Ectodermal cell (in vitro differentiated cells): ENCODE data around the gene MTOR.

Source experiments
- H3K27ac ChIP-seq: 2 replicates; pipeline ENCODE4 v1.7.0; 2013; ENCODE audit warnings: mild to moderate bottlenecking, low read depth, low read length; ENCODE audit not compliant: insufficient read depth, poor library complexity, severe bottlenecking
- H3K27me3 ChIP-seq: 2 replicates; pipeline ENCODE4 v1.7.0; 2013; ENCODE audit warnings: mild to moderate bottlenecking, low read length; ENCODE audit not compliant: insufficient read depth, control insufficient read depth, poor library complexity, severe bottlenecking
- H3K36me3 ChIP-seq: one replicate; pipeline ENCODE4 v1.7.0; 2013; ENCODE audit warnings: low read length; ENCODE audit not compliant: control insufficient read depth, insufficient read depth
- H3K4me1 ChIP-seq: one replicate; pipeline ENCODE4 v1.7.0; 2013; ENCODE audit warnings: low read length; ENCODE audit not compliant: control insufficient read depth, insufficient read depth
- H3K4me3 ChIP-seq: 2 replicates; pipeline ENCODE4 v1.7.0; 2013; ENCODE audit warnings: low read depth, low read length, control low read depth; ENCODE audit not compliant: insufficient read depth
- H3K9me3 ChIP-seq: 2 replicates; pipeline ENCODE4 v1.7.0; 2013; ENCODE audit warnings: mild to moderate bottlenecking, low read length, moderate library complexity; ENCODE audit not compliant: control insufficient read depth
- WGBS, 2 experiments: methylation state at CpG; one replicate each; pipeline ENCODE4 v1.1.7; 2013; ENCODE audit warnings: missing lambda C conversion rate in 2 of 2; 5-methylcytosine and 5-hydroxymethylcytosine counted together

Gene MTOR

DNA sequence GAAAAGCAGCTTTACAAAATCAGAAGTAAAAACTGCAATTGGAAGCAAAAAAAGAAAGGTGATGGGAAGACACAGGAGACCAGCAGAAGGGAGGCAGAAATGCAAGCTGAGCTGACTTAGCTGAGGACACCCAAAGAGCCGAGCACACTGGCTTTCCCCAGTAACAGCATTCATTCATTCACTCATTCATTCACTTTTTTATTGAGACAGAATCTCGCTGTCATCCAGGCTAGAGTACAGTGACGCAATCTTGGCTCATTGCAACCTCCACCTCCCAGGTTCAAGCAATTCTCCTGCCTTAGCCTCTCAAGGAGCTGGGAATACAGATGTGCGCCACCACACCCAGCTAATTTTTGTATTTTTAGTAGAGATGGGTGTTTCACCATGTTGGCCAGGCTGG is 65.0 kb downstream of the MTOR start:
- WGBS, 2 experiments = 88 to 95% methylated on average over 4 of the region's 4 CpGs
- Histone ChIP-seq H3K27ac (no peak overlapping the region), H3K36me3 (peaks cover 24% of the 10 kb centered on the region), H3K9me3 (no peaks in the 10 kb centered on the region), H3K4me1 (peaks cover 15% of the 10 kb centered on the region), H3K27me3 (no peaks in the 10 kb centered on the region), H3K4me3 (no peak overlapping the region)

DNA sequence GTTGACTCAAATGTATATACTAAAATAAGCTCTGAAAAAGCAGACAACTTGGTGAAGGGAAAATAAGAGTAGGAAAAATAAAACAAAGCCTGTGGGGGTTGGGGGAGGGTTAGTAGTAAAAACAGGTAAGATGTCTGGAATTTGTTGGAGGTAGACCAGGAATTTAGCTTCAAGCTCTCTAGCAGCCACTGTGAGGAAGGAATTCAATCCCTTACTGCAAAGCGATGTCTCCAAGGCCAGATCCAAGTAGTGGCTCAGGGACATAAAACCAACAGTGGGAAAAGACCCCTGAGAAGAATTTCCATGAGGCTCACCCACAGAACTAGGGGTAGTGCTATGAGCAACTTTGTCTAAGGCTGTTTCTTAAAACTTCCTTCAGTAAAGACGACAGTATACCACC is 65.4 kb downstream of the MTOR start:
- no peaks in the 10 kb centered on the region for H3K9me3 ChIP-seq
- H3K27me3 ChIP-seq = no peaks in the 10 kb centered on the region
- no peak overlapping the region for H3K4me3 ChIP-seq
- WGBS, 2 experiments = 95 to 98% methylated on average over 2 of the region's 2 CpGs
- no peak overlapping the region for H3K27ac ChIP-seq
- peaks cover 15% of the 10 kb centered on the region for H3K4me1 ChIP-seq
- H3K36me3 ChIP-seq = peaks cover 24% of the 10 kb centered on the region

DNA sequence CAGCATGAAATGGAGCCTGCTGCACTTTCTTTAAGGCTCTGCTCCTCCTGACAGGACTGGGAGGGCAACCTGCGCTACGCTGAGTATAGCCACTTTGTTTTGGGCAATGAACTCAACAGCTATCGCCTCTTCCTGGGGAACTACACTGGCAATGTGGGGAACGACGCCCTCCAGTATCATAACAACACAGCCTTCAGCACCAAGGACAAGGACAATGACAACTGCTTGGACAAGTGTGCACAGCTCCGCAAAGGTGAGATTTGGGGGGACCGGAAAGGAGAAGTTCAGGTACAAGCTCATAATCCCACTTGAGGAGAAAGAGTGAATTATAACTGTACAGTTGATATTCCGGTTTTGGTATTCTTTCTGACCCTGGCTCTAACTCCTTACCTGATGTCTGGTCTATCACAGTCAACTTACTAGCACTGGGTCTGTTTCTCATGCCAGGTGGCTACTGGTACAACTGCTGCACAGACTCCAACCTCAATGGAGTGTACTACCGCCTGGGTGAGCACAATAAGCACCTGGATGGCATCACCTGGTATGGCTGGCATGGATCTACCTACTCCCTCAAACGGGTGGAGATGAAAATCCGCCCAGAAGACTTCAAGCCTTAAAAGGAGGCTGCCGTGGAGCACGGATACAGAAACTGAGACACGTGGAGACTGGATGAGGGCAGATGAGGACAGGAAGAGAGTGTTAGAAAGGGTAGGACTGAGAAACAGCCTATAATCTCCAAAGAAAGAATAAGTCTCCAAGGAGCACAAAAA is 67.8 kb downstream of the MTOR start:
- H3K27me3 ChIP-seq = no peaks in the 10 kb centered on the region
- 94 to 95% methylated on average over 14 of the region's 14 CpGs for WGBS, 2 experiments
- H3K4me3 ChIP-seq = no peak overlapping the region
- no peaks in the 10 kb centered on the region for H3K9me3 ChIP-seq
- peaks cover 26% of the 10 kb centered on the region for H3K36me3 ChIP-seq
- H3K27ac ChIP-seq = no peak overlapping the region
- peaks cover 13% of the 10 kb centered on the region for H3K4me1 ChIP-seq

DNA sequence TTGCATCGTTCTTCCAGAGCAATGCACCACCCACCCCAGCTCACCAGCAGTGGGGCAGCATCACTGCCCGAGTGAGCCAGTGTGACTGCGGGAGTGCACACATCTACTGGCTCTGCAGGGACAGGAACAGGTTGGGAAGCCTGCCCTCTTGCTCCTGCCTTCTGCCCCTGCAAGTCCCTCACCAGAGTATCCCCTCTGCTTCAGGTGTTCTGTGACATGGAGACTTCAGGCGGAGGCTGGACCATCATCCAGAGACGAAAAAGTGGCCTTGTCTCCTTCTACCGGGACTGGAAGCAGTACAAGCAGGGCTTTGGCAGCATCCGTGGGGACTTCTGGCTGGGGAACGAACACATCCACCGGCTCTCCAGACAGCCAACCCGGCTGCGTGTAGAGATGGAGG is 69.0 kb downstream of the MTOR start:
- Histone ChIP-seq H3K36me3 (peaks cover 28% of the 10 kb centered on the region), H3K27me3 (no peaks in the 10 kb centered on the region), H3K9me3 (no peaks in the 10 kb centered on the region), H3K4me1 (peaks cover 15% of the 10 kb centered on the region), H3K4me3 (no peak overlapping the region), H3K27ac (no peak overlapping the region)
- WGBS, 2 experiments = 94 to 96% methylated on average over 11 of the region's 11 CpGs

DNA sequence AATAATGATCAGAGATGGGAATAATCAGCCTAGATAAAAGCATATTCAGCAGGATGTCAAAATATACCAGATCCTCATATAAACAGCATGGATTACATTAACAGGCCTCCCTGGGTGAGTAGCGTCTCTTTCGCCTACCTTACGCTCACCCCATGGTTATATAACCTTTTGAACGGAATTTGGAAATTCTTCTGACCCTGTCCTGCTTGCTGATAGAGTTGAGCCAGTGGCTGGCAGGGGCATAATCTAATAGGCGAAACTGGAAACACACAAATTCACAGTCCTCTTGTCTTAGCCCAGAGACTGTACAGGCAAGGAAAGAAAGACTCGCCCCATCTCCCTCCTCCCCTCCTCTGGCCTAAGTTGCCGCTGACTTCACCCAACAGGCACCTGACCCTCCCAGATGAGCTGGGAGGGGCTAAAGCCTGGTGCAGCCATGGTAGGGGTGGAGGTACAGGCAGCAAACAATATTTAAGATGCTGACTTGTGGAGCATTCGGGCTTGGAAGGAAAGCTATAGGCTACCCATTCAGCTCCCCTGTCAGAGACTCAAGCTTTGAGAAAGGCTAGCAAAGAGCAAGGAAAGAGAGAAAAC is 73.4 kb downstream of the MTOR start, which contains the start of gene ANGPTL7:
Gene ANGPTL7, plus strand, starts transcription at position 498 of the 594 bp plus-strand sequence. CDS start 225 bp downstream, outside the sequence.
- peaks cover 10% of the 10 kb centered on the region for H3K4me1 ChIP-seq
- no peaks in the 10 kb centered on the region for H3K9me3 ChIP-seq
- H3K36me3 ChIP-seq = peaks cover 15% of the 10 kb centered on the region
- no peak within 1 kb of the TSS for H3K4me3 ChIP-seq
- H3K27me3 ChIP-seq = no peaks in the 10 kb centered on the region
- H3K27ac ChIP-seq = peak within 1 kb of the TSS; percentile 45
- 84 to 88% methylated on average over 8 of the region's 8 CpGs for WGBS, 2 experiments

DNA sequence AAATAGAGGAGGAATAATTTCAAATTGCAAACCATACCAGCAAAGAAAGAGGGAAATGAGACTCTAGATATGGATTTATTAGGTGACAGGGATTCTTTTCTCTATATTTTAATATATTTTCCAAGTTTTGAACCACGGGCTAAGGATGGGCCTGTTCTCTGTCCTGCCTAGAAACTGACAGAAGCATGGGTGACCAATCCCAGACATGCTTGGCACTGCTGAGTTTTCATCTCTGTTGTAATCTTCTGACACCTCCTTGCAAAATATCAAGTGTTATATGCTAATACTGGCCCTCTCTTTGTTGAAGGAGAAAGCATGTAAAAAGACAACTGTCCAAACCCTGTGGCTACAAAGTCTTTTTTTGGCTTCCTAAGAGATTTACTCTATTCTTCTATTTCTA is 74.0 kb downstream of the MTOR start:
- H3K27me3 ChIP-seq = no peaks in the 10 kb centered on the region
- H3K27ac ChIP-seq = no peak overlapping the region
- peaks cover 10% of the 10 kb centered on the region for H3K4me1 ChIP-seq
- 91 to 100% methylated on average over 1 of the region's 1 CpG for WGBS, 2 experiments
- H3K4me3 ChIP-seq = no peak overlapping the region
- H3K36me3 ChIP-seq = peaks cover 15% of the 10 kb centered on the region
- H3K9me3 ChIP-seq = no peaks in the 10 kb centered on the region

DNA sequence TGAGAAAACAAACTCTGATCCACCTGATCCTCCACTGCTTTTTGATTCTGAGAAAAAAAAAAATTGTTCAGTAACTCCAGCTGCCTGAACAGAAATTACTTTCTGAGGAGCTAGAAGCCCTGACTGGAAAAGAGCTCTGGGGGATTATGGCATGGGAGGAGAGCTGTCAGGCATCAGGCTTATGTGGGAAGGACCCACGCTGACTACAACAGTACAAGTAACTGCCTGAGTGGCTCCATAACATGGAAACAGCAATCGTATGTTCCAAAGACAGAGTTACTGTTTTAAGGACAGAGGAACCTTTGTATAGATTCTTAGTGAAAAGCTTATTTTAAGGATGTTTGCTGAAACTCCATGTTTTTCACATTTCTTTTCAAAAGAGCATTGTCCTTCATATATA is 74.4 kb downstream of the MTOR start:
- 94% methylated on average over 2 of the region's 2 CpGs for WGBS, 2 experiments
- Histone ChIP-seq H3K27me3 (no peaks in the 10 kb centered on the region), H3K4me3 (no peak overlapping the region), H3K9me3 (no peaks in the 10 kb centered on the region), H3K36me3 (peaks cover 15% of the 10 kb centered on the region), H3K27ac (no peak overlapping the region), H3K4me1 (peaks cover 10% of the 10 kb centered on the region)

DNA sequence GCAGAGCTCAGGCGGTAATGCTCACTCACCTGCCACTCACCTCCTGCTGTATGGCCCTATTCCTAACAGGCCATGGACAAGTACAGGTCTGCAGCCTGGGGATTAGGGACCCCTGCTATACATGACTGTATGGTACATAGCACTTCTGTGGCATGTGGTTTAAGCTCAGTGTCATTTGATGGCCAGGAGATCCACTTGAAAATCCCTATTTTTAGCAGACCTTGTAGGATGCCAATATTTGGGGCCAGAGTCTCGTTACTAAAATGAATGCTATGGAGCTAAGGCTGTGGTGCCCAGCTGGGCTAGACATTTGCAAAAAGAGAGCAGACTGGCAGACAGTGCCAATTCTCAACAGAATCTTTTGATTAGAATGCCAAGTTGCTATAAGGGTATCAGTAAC is 74.9 kb downstream of the MTOR start:
- H3K36me3 ChIP-seq = peaks cover 15% of the 10 kb centered on the region

DNA sequence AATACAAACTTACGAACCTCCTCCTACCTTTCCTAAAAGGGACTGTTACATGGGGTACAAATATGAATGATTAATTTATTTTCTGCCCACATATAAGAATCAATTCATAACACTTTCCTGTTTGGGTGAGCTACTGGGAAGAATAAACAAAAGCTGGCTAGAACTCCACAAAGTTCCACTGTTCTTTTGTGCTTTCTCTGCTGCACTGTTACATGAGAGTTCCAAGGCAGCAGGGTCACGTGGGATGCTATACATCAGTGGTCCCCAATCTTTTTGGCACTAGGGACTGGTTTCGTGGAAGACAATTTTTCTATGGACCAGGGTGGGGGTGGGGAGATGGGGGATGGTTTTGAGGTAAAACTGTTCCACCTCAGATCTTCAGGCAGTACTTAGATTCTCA is 75.4 kb downstream of the MTOR start:
- H3K36me3 ChIP-seq = peaks cover 15% of the 10 kb centered on the region
- no peaks in the 10 kb centered on the region for H3K9me3 ChIP-seq
- H3K4me1 ChIP-seq = peaks cover 10% of the 10 kb centered on the region
- 92 to 95% methylated on average over 3 of the region's 3 CpGs for WGBS, 2 experiments
- no peak overlapping the region for H3K4me3 ChIP-seq
- no peaks in the 10 kb centered on the region for H3K27me3 ChIP-seq
- no peak overlapping the region for H3K27ac ChIP-seq

More for the DNA sequence above, 74.9 kb downstream of the MTOR start:
- H3K27me3 ChIP-seq = no peaks in the 10 kb centered on the region
- WGBS, 2 experiments = 95 to 96% methylated on average over 2 of the region's 2 CpGs
- H3K4me3 ChIP-seq = no peak overlapping the region
- H3K4me1 ChIP-seq = peaks cover 10% of the 10 kb centered on the region
- no peaks in the 10 kb centered on the region for H3K9me3 ChIP-seq
- H3K27ac ChIP-seq = no peak overlapping the region

DNA sequence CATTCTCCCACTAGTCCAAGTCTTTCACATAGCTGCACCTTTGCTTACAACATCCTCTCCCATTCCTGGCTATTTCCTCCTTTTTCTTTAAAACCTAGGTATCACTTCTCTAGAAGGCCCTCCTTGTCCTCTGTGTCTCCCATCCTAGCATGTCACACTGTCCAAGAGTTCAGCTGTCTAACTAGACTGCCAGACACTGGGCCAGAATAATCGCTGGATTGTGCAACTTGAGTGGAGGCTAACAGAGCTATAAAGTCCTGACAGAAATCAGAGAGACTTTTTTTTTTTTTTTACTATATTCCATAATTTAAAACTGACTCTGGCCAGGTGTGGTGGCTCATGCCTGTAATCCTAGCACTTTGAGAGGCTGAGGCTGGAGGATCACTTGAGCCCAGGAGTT is 77.4 kb downstream of the MTOR start:
- H3K4me1 ChIP-seq = peaks cover 10% of the 10 kb centered on the region
- no peak overlapping the region for H3K4me3 ChIP-seq
- H3K9me3 ChIP-seq = no peaks in the 10 kb centered on the region
- H3K27me3 ChIP-seq = no peaks in the 10 kb centered on the region
- H3K36me3 ChIP-seq = peaks cover 15% of the 10 kb centered on the region
- 90 to 96% methylated on average over 1 of the region's 1 CpG for WGBS, 2 experiments
- no peak overlapping the region for H3K27ac ChIP-seq
